Skeletal muscle satellite cell (primary cell): ENCODE data around the gene NUDT1.

Experiments used
- H3K27me3 ChIP-seq: 2 replicates; pipeline ENCODE4 v1.7.0; 2013; ENCODE audit warnings: low read length; ENCODE audit not compliant: control insufficient read depth, insufficient read depth
- H3K36me3 ChIP-seq: 2 replicates; pipeline ENCODE4 v1.7.0; 2013; ENCODE audit warnings: mild to moderate bottlenecking, control low read depth, low read length; ENCODE audit not compliant: insufficient read depth
- H3K4me1 ChIP-seq: 2 replicates; pipeline ENCODE4 v1.7.0; 2013; ENCODE audit warnings: low read length; ENCODE audit not compliant: control insufficient read depth, insufficient read depth
- H3K4me2 ChIP-seq: 2 replicates; pipeline ENCODE4 v1.7.0; 2013; ENCODE audit warnings: mild to moderate bottlenecking, low read length
- H3K4me3 ChIP-seq: 2 replicates; pipeline ENCODE4 v1.7.0; 2013; ENCODE audit warnings: low read length
- H3K9ac ChIP-seq: 2 replicates; pipeline ENCODE4 v1.7.0; 2013; ENCODE audit warnings: mild to moderate bottlenecking, low read depth, low read length, moderate library complexity
- H3K9me3 ChIP-seq: replicated peaks from 2 replicates; pipeline ENCODE4 v1.7.0; 2013; ENCODE audit warnings: mild to moderate bottlenecking, control low read depth, low read length

Gene NUDT1

GRCh38 chr7:2209146-2209960 lies 32.7 kb upstream of the NUDT1 start:
- Histone ChIP-seq H3K4me1 (no peaks in the 10 kb centered on the region), H3K4me2 (no peak overlapping the region), H3K9ac (peak overlapping the region; percentile 22), H3K4me3 (no peak overlapping the region), H3K9me3 (no peaks in the 10 kb centered on the region), H3K27me3 (no peaks in the 10 kb centered on the region), H3K36me3 (peaks cover 33% of the 10 kb centered on the region)

- H3K4me2 ChIP-seq, result no peak overlapping the region
- H3K27me3 ChIP-seq, result no peaks in the 10 kb centered on the region
- no peak overlapping the region for H3K4me3 ChIP-seq
- no peak overlapping the region for H3K9ac ChIP-seq
- no peaks in the 10 kb centered on the region for H3K9me3 ChIP-seq
- no peaks in the 10 kb centered on the region for H3K4me1 ChIP-seq
- H3K36me3 ChIP-seq, result peaks cover 38% of the 10 kb centered on the region
Measured at GRCh38 chr7:2209961-2210323, 32.1 kb upstream of the NUDT1 start.

GRCh38 chr7:2210551-2211258 lies 31.3 kb upstream of the NUDT1 start:
- Histone ChIP-seq H3K9ac (no peak overlapping the region), H3K27me3 (no peaks in the 10 kb centered on the region), H3K4me1 (no peaks in the 10 kb centered on the region), H3K36me3 (peaks cover 42% of the 10 kb centered on the region), H3K4me3 (no peak overlapping the region), H3K4me2 (no peak overlapping the region), H3K9me3 (no peaks in the 10 kb centered on the region)

- Histone ChIP-seq H3K9me3 (no peaks in the 10 kb centered on the region), H3K9ac (no peak overlapping the region), H3K36me3 (peaks cover 49% of the 10 kb centered on the region), H3K4me3 (no peak overlapping the region), H3K4me2 (no peak overlapping the region), H3K27me3 (no peaks in the 10 kb centered on the region), H3K4me1 (no peaks in the 10 kb centered on the region)
Measured at GRCh38 chr7:2211259-2211880, 30.7 kb upstream of the NUDT1 start.

GRCh38 chr7:2211926-2212325 lies 30.1 kb upstream of the NUDT1 start:
- H3K9ac ChIP-seq, result no peak overlapping the region
- H3K4me1 ChIP-seq, result no peaks in the 10 kb centered on the region
- no peak overlapping the region for H3K4me3 ChIP-seq
- H3K9me3 ChIP-seq, result no peaks in the 10 kb centered on the region
- peaks cover 53% of the 10 kb centered on the region for H3K36me3 ChIP-seq
- H3K27me3 ChIP-seq, result no peaks in the 10 kb centered on the region
- H3K4me2 ChIP-seq, result no peak overlapping the region

- Histone ChIP-seq H3K9ac (no peak overlapping the region), H3K4me3 (no peak overlapping the region), H3K9me3 (no peaks in the 10 kb centered on the region), H3K4me2 (no peak overlapping the region), H3K36me3 (peaks cover 57% of the 10 kb centered on the region), H3K4me1 (no peaks in the 10 kb centered on the region), H3K27me3 (no peaks in the 10 kb centered on the region)
Measured at GRCh38 chr7:2212906-2213305, 29.1 kb upstream of the NUDT1 start.

GRCh38 chr7:2213551-2214215 lies 28.3 kb upstream of the NUDT1 start:
- Histone ChIP-seq H3K9ac (no peak overlapping the region), H3K4me1 (no peaks in the 10 kb centered on the region), H3K4me3 (no peak overlapping the region), H3K36me3 (peaks cover 53% of the 10 kb centered on the region), H3K4me2 (no peak overlapping the region), H3K9me3 (no peaks in the 10 kb centered on the region), H3K27me3 (no peaks in the 10 kb centered on the region)

GRCh38 chr7:2214636-2215035 lies 27.4 kb upstream of the NUDT1 start:
- H3K27me3 ChIP-seq, result no peaks in the 10 kb centered on the region
- no peak overlapping the region for H3K4me2 ChIP-seq
- no peak overlapping the region for H3K9ac ChIP-seq
- no peak overlapping the region for H3K4me3 ChIP-seq
- H3K4me1 ChIP-seq, result no peaks in the 10 kb centered on the region
- peaks cover 53% of the 10 kb centered on the region for H3K36me3 ChIP-seq
- no peaks in the 10 kb centered on the region for H3K9me3 ChIP-seq

- no peak overlapping the region for H3K9ac ChIP-seq
- H3K27me3 ChIP-seq, result no peaks in the 10 kb centered on the region
- peaks cover 56% of the 10 kb centered on the region for H3K36me3 ChIP-seq
- H3K4me1 ChIP-seq, result no peaks in the 10 kb centered on the region
- H3K4me3 ChIP-seq, result no peak overlapping the region
- no peaks in the 10 kb centered on the region for H3K9me3 ChIP-seq
- no peak overlapping the region for H3K4me2 ChIP-seq
Measured at GRCh38 chr7:2215851-2216250, 26.2 kb upstream of the NUDT1 start.

GRCh38 chr7:2217206-2217605 lies 24.8 kb upstream of the NUDT1 start:
- Histone ChIP-seq H3K4me3 (no peak overlapping the region), H3K4me1 (no peaks in the 10 kb centered on the region), H3K36me3 (peaks cover 57% of the 10 kb centered on the region)

GRCh38 chr7:2217716-2218443 lies 24.1 kb upstream of the NUDT1 start:
- Histone ChIP-seq H3K4me2 (no peak overlapping the region), H3K27me3 (no peaks in the 10 kb centered on the region), H3K4me1 (no peaks in the 10 kb centered on the region), H3K36me3 (peaks cover 57% of the 10 kb centered on the region), H3K4me3 (no peak overlapping the region), H3K9ac (no peak overlapping the region), H3K9me3 (no peaks in the 10 kb centered on the region)

More at GRCh38 chr7:2217206-2217605, 24.8 kb upstream of the NUDT1 start:
- Histone ChIP-seq H3K27me3 (no peaks in the 10 kb centered on the region), H3K9ac (no peak overlapping the region), H3K4me2 (no peak overlapping the region), H3K9me3 (no peaks in the 10 kb centered on the region)
